ENCODE results near the gene SND1.

Gene SND1

DNA sequence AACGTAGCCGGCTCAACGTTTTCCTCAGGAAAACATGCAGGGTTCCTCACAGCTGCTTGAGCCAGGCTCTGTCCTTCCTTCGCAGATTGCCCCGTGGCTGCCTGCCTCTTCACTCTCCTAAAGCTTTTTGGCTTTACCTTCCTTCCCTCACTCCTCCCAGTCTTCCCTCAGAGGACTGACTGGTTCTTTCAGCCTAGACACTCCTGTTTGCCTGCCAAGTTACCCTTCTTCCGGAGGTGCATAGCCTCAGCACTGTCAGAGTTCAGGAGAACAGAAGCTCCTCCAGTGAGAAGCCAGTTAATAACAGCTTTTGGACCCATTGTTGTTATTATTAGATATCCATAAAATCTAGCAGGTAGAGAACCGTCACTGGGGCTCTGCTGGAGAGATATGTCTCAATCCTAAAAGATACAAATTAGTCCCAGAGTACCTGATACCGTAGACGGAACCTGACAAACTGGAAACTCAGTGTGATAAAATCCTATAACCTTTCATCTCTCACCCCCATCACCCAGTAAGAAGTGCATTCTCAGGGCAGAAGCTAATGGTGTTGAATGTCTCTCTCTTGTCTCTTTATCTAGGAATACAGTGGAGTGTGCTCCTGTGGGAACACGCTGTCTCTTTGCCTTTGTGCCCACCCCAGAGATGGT, 79.6 kb downstream of the SND1 start:
- DNase-seq (ENCODE audit: low read depth) = no peak

- DNase-seq (ENCODE audit: low read depth) = no peak
These were observed 80.3 kb downstream of the SND1 start for GRCh38 chr7:127732306-127732705.

DNA sequence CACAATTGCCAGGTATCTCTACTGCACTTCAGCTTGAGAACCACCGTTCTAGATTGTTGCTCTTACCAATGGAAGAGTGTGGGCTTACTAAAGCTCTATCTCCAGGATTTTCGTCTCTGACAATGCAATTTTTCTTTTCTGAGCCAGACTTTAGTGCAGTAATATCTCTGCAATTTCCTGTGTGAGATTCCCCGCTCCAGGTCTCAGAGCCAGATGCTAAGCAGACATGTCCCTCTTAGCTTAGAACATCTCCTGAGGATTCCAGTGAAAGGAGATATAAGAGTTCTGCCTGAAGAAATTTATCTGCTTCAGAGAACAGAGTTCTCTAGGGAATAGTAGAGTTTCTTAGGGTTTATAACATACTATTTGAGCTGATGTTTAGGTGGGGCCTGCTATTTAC, 82.0 kb downstream of the SND1 start:
- DNase-seq (ENCODE audit: low read depth) = no peak

GRCh38 chr7:127736511-127736910, 84.5 kb downstream of the SND1 start:
- no peak for DNase-seq (ENCODE audit: low read depth)

DNA sequence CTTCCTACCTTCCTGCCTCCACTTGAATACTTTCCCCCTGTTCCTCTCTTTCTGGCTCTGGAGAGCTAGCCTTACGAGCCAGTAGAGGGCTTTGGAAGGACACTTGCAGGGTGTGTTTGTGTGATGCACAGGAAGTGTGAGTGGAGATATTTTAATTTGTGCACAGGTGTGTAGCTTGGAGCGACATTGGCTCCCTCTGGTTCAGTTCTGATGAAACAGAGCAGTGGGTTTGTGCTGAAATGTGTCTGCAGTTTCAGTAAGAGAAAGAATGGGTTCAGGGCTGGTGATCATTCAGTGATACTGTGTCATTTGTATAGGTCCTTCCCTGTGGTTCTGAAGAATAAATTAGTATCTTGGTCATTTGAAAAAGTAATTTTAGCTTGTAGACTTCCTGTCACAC, 86.9 kb downstream of the SND1 start:
- no peak for DNase-seq (ENCODE audit: low read depth)

DNA sequence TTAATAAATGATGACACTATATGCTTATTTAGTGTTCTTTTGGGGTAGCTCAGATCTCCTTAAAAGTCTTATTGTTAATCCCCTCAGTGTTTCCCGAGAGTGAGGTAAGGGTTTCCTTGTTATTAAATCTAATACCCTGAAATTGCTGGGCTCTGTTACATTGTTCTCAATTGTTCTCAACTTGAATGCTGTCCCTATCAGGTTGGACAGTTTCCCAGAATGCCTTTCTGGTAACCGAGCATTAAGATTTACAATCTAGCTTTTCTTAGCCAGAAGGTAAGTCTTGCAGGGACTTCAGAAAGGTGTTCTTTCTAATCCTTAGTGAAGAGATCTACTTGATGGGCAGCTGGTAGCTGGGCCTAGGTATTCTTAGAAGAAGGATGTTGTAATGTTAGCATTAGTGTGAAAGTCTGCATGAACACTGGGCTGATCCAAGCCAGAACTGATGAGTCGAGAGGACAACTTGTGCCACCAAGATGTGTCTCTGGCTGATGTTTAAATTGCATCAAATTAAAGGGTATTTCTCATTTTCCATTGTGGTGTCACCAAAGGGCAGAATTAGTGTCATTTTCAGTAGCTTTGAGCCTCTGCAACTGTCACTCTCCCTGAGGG, 89.9 kb downstream of the SND1 start:
- DNase-seq (ENCODE audit: low read depth) = no peak

GRCh38 chr7:127745445-127745844, 93.5 kb downstream of the SND1 start:
- DNase-seq (ENCODE audit: low read depth) = no peak

DNA sequence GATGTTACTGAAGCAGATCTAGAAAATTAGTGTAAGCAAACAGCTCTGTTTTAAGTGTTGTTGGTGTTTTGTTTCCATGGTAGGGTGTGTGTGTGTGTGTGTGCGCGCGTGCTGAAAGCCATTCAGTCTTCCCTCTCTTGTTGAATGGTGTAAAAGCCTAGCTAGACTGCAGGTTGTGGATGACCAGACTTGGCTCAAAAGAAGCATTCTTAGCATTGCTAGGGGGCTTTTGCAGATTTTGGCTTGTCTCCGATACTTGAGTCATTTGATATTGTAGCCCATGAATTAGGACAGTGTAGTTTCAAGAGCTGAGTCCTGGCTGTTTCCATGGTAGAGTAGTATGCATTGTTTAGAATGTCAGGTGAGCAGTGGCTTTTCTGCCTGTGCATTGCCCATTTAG, 99.1 kb downstream of the SND1 start:
- no peak for DNase-seq (ENCODE audit: low read depth)

- no peak for DNase-seq (ENCODE audit: low read depth)
These were observed 99.8 kb downstream of the SND1 start for GRCh38 chr7:127751490-127752448.

GRCh38 chr7:127752829-127753228, 100.8 kb downstream of the SND1 start:
- no peak for DNase-seq (ENCODE audit: low read depth)

DNA sequence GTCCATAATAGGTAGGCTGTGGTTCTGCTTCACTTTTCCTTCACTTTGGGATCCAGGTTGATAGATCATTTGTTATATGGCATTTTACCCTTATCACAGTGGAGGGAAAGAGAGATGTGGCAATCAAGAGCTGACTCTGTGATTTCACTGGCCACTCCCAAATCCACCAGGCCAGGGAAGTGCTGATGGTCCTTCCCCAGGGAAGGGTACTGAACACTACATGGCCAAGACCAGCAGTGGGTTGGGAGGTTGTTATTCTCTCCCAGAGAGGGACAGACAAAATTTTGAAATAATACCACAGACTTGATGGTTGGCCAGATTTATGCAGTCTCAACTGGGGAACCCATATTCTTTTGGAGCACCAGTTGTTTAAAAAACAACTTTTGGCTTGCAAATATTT, 102.5 kb downstream of the SND1 start:
- DNase-seq (ENCODE audit: low read depth) = no peak

GRCh38 chr7:127755521-127755920, 103.5 kb downstream of the SND1 start:
- DNase-seq (ENCODE audit: low read depth) = no peak

GRCh38 chr7:127755965-127756364, 104.0 kb downstream of the SND1 start:
- no peak for DNase-seq (ENCODE audit: low read depth)

- DNase-seq (ENCODE audit: low read depth) = no peak
These were observed 106.1 kb downstream of the SND1 start for GRCh38 chr7:127758105-127758504.

DNA sequence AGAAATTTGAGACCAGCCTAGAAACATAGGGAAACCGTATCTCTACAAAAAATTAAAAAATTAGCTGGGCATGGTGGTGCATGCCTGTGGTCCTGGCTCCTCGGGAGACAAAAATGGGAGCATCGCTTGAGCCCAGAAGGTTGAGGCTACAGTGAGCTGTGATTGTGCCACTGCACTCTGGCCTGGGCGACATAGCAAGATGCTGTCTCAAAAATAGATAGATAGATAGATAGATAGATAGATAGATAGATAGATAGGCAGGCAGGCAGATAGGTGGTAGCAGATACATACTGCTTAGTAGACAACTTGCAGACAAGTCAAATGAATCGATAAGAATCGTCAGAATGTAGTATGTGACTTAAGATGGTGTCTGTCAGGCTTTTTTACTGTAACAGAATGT, 106.9 kb downstream of the SND1 start:
- no peak for DNase-seq (ENCODE audit: low read depth)

- no peak for DNase-seq (ENCODE audit: low read depth)
These were observed 108.0 kb downstream of the SND1 start for GRCh38 chr7:127759945-127760421.

DNA sequence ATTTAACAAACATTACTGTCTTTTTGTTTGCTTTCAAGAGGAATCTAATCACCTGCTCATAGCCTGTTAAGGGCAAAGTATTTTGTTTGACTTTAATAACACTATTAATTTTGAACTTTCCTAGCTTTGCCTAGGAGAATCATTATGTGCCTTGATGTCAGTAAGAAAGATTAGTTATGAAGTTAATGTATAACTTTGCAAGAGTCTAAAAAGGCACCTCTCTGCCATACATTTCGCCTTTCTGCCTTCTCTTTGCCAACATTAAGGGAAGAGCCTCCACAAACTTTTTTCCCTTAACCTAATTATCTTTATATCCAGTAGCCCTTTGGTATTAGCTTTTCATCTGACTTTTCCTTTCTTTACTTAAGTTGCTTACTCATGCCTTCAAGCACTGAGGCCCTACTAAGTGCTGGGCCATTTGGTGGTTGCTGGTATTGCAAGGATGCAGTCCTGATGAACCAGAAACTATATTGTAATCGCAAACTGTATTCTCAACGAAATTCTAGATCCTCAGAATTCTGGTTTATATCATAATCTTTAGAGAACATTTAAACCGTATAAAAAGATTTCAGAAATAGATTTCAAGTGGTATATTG, 108.5 kb downstream of the SND1 start:
- no peak for DNase-seq (ENCODE audit: low read depth)

DNA sequence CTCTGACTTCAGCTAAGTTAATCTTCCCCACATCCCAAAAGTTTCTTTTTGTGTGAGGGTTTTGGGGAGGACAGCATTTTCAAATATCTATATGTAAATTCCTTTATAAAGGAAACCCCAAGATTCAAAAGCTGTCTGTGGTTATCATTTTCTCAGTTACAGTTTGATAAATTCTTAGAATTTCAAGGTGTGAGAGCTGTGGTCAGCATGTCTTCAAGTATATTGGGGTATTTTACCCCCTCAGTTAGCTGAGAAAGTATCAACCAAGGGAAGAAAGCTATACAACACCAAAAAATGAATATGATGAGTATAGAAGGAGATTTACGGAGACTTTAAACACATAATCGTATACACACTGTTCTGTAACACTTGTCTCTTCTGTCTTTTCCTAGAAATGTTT, 109.2 kb downstream of the SND1 start:
- DNase-seq (ENCODE audit: low read depth) = no peak

DNA sequence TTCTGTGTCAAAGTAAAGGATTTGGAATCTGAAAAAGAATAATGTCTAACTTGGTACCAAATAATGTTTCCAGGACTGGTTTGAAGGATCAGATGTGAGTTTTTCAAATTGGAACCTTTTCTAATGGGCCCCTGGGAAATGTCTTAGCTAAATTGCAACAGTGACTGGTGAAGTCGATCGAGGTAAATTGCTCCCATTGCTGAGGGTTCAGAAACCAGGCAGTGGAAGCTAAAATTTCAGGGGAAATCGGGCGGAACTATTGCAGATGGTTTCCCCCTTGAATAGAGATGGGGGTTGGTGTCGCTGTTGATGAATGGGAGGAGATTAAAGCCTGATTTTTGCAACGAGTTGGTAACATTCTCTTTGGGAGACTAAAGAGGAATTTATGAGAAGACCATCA, 112.7 kb downstream of the SND1 start:
- DNase-seq (ENCODE audit: low read depth) = no peak

DNA sequence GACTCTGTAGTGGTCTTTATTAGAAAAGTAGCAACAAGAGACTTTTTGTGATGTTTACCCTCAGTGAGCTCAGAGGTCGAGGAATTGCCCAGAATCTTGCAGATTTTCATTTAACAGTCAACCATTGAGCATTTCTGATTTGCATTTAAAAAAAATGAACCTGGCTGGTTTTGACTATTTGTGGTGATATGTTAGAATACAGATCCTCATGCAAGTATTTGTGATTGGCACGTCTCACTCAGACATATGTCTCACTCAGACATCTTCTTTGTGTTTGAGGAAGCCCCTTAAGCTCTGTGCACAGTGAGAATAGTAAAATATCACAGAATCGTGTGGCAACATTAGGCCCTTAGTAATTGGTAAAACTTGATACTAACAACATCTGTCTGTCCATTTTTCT, 113.2 kb downstream of the SND1 start:
- DNase-seq (ENCODE audit: low read depth) = no peak

DNA sequence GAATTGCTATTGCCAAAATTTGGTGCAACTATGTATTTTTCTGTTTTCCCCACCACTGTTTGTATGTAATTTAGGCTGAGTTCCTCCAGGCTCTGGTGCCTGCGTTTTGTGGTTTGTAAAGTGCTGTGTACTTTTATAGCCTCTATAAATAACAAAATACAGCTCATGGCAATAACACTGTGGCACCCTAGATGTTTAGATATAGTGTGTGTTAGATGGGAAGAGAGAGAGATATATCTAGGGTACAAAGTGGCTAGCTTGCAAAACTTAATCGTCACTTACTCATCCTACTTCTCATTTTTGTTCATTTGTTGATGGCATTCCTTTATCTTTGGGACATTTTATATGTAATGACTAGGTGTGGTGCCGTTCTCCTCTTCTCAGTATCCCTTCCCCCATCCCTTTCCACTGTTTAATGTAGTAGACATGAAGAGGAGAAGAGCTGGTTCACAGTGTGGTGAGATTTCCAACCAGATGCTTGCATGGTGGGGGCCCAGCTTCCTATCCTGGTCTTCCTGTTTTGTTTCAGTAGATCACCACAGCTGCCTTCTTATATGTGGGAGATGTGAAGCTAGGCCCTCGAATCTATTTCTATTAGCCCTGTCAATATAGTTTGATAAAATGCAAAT, 115.0 kb downstream of the SND1 start:
- DNase-seq (ENCODE audit: low read depth) = no peak

DNA sequence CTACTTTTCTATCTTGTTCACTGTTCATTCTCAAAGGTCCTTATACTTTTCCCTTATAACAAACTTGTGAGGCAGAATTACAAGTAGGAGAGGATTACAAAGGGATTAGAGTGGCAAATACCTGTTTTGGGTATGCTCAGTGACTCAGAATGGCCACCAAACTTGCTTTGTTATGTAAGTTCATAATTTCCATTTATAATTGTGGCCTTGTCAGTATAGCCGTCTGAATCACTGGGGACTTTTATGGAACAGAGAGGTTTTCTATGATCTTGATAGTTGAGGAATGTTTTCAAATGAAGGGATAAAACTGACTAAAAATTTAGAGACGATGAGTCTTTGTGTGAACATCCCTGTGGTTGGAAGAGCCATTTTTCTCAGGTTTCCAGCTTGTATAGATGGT, 116.2 kb downstream of the SND1 start:
- DNase-seq (ENCODE audit: low read depth) = no peak

Measured in stimulated activated CD8-positive, alpha-beta memory T cell treated with anti-CD3 and anti-CD28 coated beads, Interleukin-12 subunit alpha, Interleukin-12 subunit beta, amount 100 ng/mL, for 1 hour (primary cell).